Measurements from ENCODE around the gene FAM131A.

DNA sequence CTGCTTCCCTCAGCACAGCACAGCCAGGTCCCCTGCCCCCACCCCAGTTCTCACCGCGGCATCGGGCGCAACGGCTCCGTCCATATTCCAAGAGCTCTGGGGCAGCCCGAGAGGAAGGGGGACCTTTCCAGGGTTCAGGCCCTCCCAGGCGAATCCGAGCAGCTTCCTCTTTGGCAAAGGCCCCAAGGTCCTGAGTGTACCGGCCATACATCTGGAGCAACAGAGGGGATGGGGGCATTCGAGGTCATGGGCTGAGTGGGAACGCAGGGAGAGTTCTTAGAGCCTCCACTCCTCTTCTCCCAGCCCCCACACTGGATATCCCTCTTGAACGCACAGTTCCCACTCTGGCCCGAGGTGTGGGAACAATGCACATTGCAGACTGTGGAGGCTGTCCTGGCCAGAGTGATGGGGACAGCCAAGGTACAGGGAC is 21.5 kb downstream of the FAM131A start:
- TF ChIP-seq ZNF654 (tag by site-specific recombination; IDR thresholded peaks at IDR 0.05; ENCODE audit: low read depth) (no peak), ZNF157 (tag by site-specific recombination; IDR thresholded peaks at IDR 0.05) (no peak), YY2 (tag by site-specific recombination; IDR thresholded peaks at IDR 0.05) (no peak), ZNF146 (tag by site-specific recombination; IDR thresholded peaks at IDR 0.05) (no peak), ZNF214 (tag by site-specific recombination; IDR thresholded peaks at IDR 0.05; ENCODE audit: borderline replicate concordance) (no peak)
- TF ChIP-seq, protein P1, sequence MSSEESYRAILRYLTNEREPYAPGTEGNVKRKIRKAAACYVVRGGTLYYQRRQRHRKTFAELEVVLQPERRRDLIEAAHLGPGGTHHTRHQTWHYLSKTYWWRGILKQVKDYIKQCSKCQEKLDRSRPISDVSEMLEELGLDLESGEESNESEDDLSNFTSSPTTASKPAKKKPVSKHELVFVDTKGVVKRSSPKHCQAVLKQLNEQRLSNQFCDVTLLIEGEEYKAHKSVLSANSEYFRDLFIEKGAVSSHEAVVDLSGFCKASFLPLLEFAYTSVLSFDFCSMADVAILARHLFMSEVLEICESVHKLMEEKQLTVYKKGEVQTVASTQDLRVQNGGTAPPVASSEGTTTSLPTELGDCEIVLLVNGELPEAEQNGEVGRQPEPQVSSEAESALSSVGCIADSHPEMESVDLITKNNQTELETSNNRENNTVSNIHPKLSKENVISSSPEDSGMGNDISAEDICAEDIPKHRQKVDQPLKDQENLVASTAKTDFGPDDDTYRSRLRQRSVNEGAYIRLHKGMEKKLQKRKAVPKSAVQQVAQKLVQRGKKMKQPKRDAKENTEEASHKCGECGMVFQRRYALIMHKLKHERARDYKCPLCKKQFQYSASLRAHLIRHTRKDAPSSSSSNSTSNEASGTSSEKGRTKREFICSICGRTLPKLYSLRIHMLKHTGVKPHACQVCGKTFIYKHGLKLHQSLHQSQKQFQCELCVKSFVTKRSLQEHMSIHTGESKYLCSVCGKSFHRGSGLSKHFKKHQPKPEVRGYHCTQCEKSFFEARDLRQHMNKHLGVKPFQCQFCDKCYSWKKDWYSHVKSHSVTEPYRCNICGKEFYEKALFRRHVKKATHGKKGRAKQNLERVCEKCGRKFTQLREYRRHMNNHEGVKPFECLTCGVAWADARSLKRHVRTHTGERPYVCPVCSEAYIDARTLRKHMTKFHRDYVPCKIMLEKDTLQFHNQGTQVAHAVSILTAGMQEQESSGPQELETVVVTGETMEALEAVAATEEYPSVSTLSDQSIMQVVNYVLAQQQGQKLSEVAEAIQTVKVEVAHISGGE (tag by site-specific recombination; conservative IDR thresholded peaks at IDR 0.05; ENCODE audit: low read depth): no peak
